Heart left ventricle (tissue), 13 donors: Measurements from ENCODE around the gene IL18BP.

Experiments
- POLR2A ChIP-seq, 2 donors: fragments of 450-650 bp; IDR thresholded peaks; one replicate each; pipeline ENCODE4 v1.6.1; 2017; ENCODE audit warnings: antibody characterized with exemption in 2 of 2, mild to moderate bottlenecking in 2 of 2, moderate library complexity in 2 of 2
- TF ChIP-seq, protein P1 (sequence below), 12 donors: fragments of 200-600 bp; sonication (generic) in 4 of 12; IDR thresholded peaks; one replicate each; pipeline versions ENCODE4 v1.5.0 to v1.8.0; 2018 to 2022; ENCODE audit warnings: antibody characterized with exemption in 12 of 12, mild to moderate bottlenecking in 5 of 12
- donor health status: ischemic (EF 13 %, LVEDD 7.1; RV severe dilation, severe dysfunction).
- donor health status: DM: no; HTN: yes; CAD: no.
- donor health status: DM: no; HTN: no; CAD: no.
- donor health status: ischemic (EF 25% LVEDD 6.9; RV normal size, moderate dysfunction).
- donor health status: ischemic (EF 25% LVEDD 5.7; RV mildly dilated, moderate dysfunction).
- donor health status: ischemic (EF 35%, LVEDD 5.7; RV mildly dilated, moderate dysfunction).
- donor health status: nonischemic (EF 11% LVEDD 7.7; RV severe dilation, severe dysfunction).
- donor health status: DM: yes; HTN: yes; CAD: no.
- donor health status: PGD.
- donor health status: ischemic (EF 29% LVEDD 5.4; RV normal size, mild dysfunction).
- donor health status: nonischemic (EF 23%, LVEDD 6.1; RV moderate dilation, normal function).

DNA sequence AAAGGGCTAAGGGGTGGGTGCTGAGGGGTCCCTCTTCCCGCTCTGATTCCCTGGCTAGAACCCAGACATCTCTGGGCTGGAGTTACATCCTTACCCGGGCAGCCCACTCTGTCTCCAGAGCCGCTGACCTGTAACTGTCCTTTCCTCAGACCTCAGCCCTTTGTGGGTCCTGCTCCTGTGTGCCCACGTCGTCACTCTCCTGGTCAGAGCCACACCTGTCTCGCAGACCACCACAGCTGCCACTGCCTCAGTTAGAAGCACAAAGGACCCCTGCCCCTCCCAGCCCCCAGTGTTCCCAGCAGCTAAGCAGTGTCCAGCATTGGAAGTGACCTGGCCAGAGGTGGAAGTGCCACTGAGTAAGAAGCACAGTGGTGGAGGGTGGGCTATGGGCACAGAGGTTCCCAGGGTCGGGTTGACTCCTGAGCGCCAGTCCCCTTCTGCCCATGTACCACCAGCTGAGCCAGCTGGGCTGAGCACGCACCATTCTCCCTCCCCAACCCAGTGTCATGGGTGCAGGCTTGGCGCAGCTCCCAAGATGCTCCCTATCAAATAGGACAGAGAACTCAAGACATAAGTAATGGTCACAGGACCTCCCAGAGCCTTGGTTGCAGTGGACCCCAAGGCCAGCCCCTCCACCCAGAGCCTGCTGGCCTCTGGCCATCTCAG, 1.6 kb downstream of the IL18BP start:
- TF ChIP-seq, protein P1, sequence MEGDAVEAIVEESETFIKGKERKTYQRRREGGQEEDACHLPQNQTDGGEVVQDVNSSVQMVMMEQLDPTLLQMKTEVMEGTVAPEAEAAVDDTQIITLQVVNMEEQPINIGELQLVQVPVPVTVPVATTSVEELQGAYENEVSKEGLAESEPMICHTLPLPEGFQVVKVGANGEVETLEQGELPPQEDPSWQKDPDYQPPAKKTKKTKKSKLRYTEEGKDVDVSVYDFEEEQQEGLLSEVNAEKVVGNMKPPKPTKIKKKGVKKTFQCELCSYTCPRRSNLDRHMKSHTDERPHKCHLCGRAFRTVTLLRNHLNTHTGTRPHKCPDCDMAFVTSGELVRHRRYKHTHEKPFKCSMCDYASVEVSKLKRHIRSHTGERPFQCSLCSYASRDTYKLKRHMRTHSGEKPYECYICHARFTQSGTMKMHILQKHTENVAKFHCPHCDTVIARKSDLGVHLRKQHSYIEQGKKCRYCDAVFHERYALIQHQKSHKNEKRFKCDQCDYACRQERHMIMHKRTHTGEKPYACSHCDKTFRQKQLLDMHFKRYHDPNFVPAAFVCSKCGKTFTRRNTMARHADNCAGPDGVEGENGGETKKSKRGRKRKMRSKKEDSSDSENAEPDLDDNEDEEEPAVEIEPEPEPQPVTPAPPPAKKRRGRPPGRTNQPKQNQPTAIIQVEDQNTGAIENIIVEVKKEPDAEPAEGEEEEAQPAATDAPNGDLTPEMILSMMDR (IDR thresholded peaks at IDR 0.05), result no peak
- no peak for TF ChIP-seq POLR2A (IDR thresholded peaks at IDR 0.05)
